Neural cell (in vitro differentiated cells): Measurements from ENCODE around the gene TMEM212. TPM values are rescaled to one million over a fixed set of nuclear protein-coding genes. Genes with fewer than 3 reads are reported as not detected.
"Not testable (repeated sequence)": the region's sequence is repeated elsewhere in the genome, so short reads cannot be mapped to it uniquely, and the experiment has no call there.

Experiments
- H2AFZ ChIP-seq: fragments of 200-600, 300-800 bp; sonication (generic), shearing (Covaris generic); 2 replicates; pipeline ENCODE4 v1.6.0; 2014; ENCODE audit warnings: low read depth, mild to moderate bottlenecking, antibody characterized with exemption, low read length, moderate library complexity
- H3F3A ChIP-seq: fragments of 200-600 bp; shearing (Covaris generic); 2 replicates; pipeline ENCODE4 v1.6.1; 2016; ENCODE audit warnings: mild to moderate bottlenecking, moderate library complexity, mixed read lengths, antibody characterized with exemption, low read length; ENCODE audit not compliant: insufficient read depth, poor library complexity, severe bottlenecking
- H3K27ac ChIP-seq: fragments of 200-600, 300-800 bp; sonication (generic), shearing (Covaris generic); 2 replicates; pipeline ENCODE4 v1.5.1; 2014; ENCODE audit warnings: mild to moderate bottlenecking, low read length, moderate library complexity
- H3K27me3 ChIP-seq: fragments of 300-800, 200-600 bp; sonication (generic), shearing (Covaris generic); 2 replicates; pipeline ENCODE4 v1.6.0; 2014; ENCODE audit warnings: mild to moderate bottlenecking, low read depth, low read length, moderate library complexity; ENCODE audit not compliant: insufficient read depth
- H3K36me3 ChIP-seq: fragments of 300-800, 200-600 bp; sonication (generic), shearing (Covaris generic); 2 replicates; pipeline ENCODE4 v1.5.1; 2014; ENCODE audit warnings: mild to moderate bottlenecking, antibody characterized with exemption, low read length, moderate library complexity; ENCODE audit not compliant: insufficient read depth
- H3K4me2 ChIP-seq: fragments of 300-800, 200-600 bp; sonication (generic), shearing (Covaris generic); 2 replicates; pipeline ENCODE4 v1.6.0; 2014; ENCODE audit warnings: mild to moderate bottlenecking, low read length
- H3K4me3 ChIP-seq: fragments of 300-800, 200-600 bp; sonication (generic), shearing (Covaris generic); 2 replicates; pipeline ENCODE4 v1.5.1; 2014; ENCODE audit warnings: mild to moderate bottlenecking, low read length, moderate library complexity
- H3K79me2 ChIP-seq: fragments of 200-600 bp; shearing (Covaris generic); replicated peaks from 2 replicates; pipeline ENCODE4 v1.6.0; 2014; ENCODE audit warnings: mild to moderate bottlenecking, low read length, moderate library complexity; ENCODE audit not compliant: insufficient read depth
- H3K9ac ChIP-seq: fragments of 300-800, 200-600 bp; sonication (generic), shearing (Covaris generic); 2 replicates; pipeline ENCODE4 v1.6.1; 2016; ENCODE audit warnings: mild to moderate bottlenecking, low read length, mixed read lengths
- H3K9me2 ChIP-seq: fragments of 200-600 bp; shearing (Covaris generic); 2 replicates; pipeline ENCODE4 v1.6.1; 2016; ENCODE audit warnings: mild to moderate bottlenecking, low read length, mixed read lengths; ENCODE audit not compliant: insufficient read depth
- H3K9me3 ChIP-seq: fragments of 200-600, 300-800 bp; sonication (generic), shearing (Covaris generic); 2 replicates; pipeline ENCODE4 v1.6.1; 2016; ENCODE audit warnings: mild to moderate bottlenecking, mixed run types, low read length, moderate library complexity, mixed read lengths
- H4K20me1 ChIP-seq: fragments of 200-600 bp; shearing (Covaris generic); 2 replicates; pipeline ENCODE4 v1.6.1; 2016; ENCODE audit warnings: mild to moderate bottlenecking, mixed run types; ENCODE audit not compliant: insufficient read depth
- CTCF ChIP-seq: fragments of 450-650 bp; IDR thresholded peaks from 2 replicates; pipeline ENCODE4 v1.5.1; 2014; ENCODE audit warnings: antibody characterized with exemption, mild to moderate bottlenecking, moderate library complexity; ENCODE audit not compliant: poor library complexity, severe bottlenecking
- EP300 ChIP-seq: fragments of 450-650 bp; conservative IDR thresholded peaks from 2 replicates; pipeline ENCODE4 v1.6.1; 2014; ENCODE audit warnings: antibody characterized with exemption, mild to moderate bottlenecking, moderate library complexity; ENCODE audit not compliant: poor library complexity, severe bottlenecking
- EZH2 ChIP-seq: fragments of 200-600, 300-800 bp; shearing (Covaris generic), sonication (generic); IDR thresholded peaks from 2 replicates; pipeline ENCODE4 v1.6.1; 2014; ENCODE audit warnings: antibody characterized with exemption, low read length, borderline replicate concordance, mild to moderate bottlenecking; ENCODE audit not compliant: insufficient read depth, poor library complexity, severe bottlenecking
- MXI1 ChIP-seq: fragments of 450-650 bp; conservative IDR thresholded peaks from 2 replicates; pipeline ENCODE4 v1.6.1; 2014; ENCODE audit warnings: antibody characterized with exemption, mild to moderate bottlenecking; ENCODE audit not compliant: poor library complexity, severe bottlenecking
- POLR2AphosphoS5 ChIP-seq: IDR thresholded peaks from 2 replicates; pipeline ENCODE4 v1.6.1; 2012
- RAD21 ChIP-seq: fragments of 450-650 bp; conservative IDR thresholded peaks from 2 replicates; pipeline ENCODE4 v1.6.1; 2014; ENCODE audit warnings: antibody characterized with exemption, mild to moderate bottlenecking, moderate library complexity
- REST ChIP-seq: IDR thresholded peaks from 2 replicates; pipeline ENCODE4 v1.6.1; 2012; ENCODE audit warnings: borderline replicate concordance
- SMC3 ChIP-seq: fragments of 450-650 bp; conservative IDR thresholded peaks from 2 replicates; pipeline ENCODE4 v1.6.1; 2014; ENCODE audit warnings: antibody characterized with exemption, mild to moderate bottlenecking, moderate library complexity; ENCODE audit not compliant: poor library complexity
- TAF1 ChIP-seq: IDR thresholded peaks from 2 replicates; pipeline ENCODE4 v1.6.1; 2012; ENCODE audit warnings: low read depth
- polyA plus RNA-seq: library from polyadenylated mRNA; depleted of rRNA; stranded (reverse); fragments of >200 nt; gene quantifications from 2 replicates; pipeline ENCODE4 v1.2.3, GENCODE V29; 2014

TMEM212 gene
- polyA plus RNA-seq, 1 donor from 2014 or later: not detected

- Histone ChIP-seq H3K9me3 (no peaks in the 10 kb centered on the region), H3K4me3 (no peak overlapping the region), H3K4me2 (no peak overlapping the region), H3K27ac (no peak overlapping the region), H3K27me3 (no peaks in the 10 kb centered on the region), H3K9ac (no peak overlapping the region), H3K79me2 (no peaks in the 10 kb centered on the region), H2AFZ (no peak overlapping the region), H3F3A (no peaks in the 10 kb centered on the region), H3K9me2 (no peaks in the 10 kb centered on the region), H4K20me1 (no peaks in the 10 kb centered on the region), H3K36me3 (no peaks in the 10 kb centered on the region)
- no peak for TF ChIP-seq SMC3
- TF ChIP-seq EZH2: no peak
- no peak for TF ChIP-seq EP300
- TF ChIP-seq CTCF: no peak
- no peak for TF ChIP-seq TAF1
- TF ChIP-seq RAD21: no peak
- no peak for TF ChIP-seq REST
- TF ChIP-seq POLR2AphosphoS5: no peak
- TF ChIP-seq MXI1: no peak
Observed at GRCh38 chr3:171901615-171902312, 58.6 kb downstream of the TMEM212 start.

- Histone ChIP-seq H3K27me3 (no peaks in the 10 kb centered on the region), H4K20me1 (no peaks in the 10 kb centered on the region), H3K4me3 (no peak overlapping the region), H3K27ac (no peak overlapping the region), H3K79me2 (no peaks in the 10 kb centered on the region), H2AFZ (no peak overlapping the region), H3K36me3 (no peaks in the 10 kb centered on the region), H3K9ac (no peak overlapping the region), H3K9me2 (no peaks in the 10 kb centered on the region), H3F3A (no peaks in the 10 kb centered on the region), H3K4me2 (no peak overlapping the region), H3K9me3 (no peaks in the 10 kb centered on the region)
- TF ChIP-seq RAD21 (no peak), TAF1 (no peak), REST (no peak), CTCF (no peak), EP300 (no peak), POLR2AphosphoS5 (no peak), MXI1 (no peak), SMC3 (no peak), EZH2 (no peak)
Observed at GRCh38 chr3:171904829-171905228, 61.7 kb downstream of the TMEM212 start.

- H3K27me3 ChIP-seq, H3K4me2 ChIP-seq, H3K27ac ChIP-seq, H2AFZ ChIP-seq, H4K20me1 ChIP-seq, H3K79me2 ChIP-seq, H3K9ac ChIP-seq, H3K4me3 ChIP-seq, H3K9me2 ChIP-seq, H3K9me3 ChIP-seq, H3K36me3 ChIP-seq, H3F3A ChIP-seq: not testable (repeated sequence)
Observed at GRCh38 chr3:171906503-171906902, 63.4 kb downstream of the TMEM212 start.
